HEK293 (cell line): ENCODE data around the gene DENND1A.

Source experiments
- CTCF ChIA-PET: fragments of 350-600 bp; formaldehyde crosslinking; extraction: SDS; loops from one replicate; lab custom pipeline; 2021; ENCODE audit warnings: antibody characterized with exemption; lab: Yijun Ruan, JAX
- POLR2A ChIA-PET: fragments of 300-600 bp; formaldehyde crosslinking; extraction: SDS; loops from one replicate; lab custom pipeline; 2020; ENCODE audit warnings: antibody characterized with exemption, inconsistent platforms; lab: Yijun Ruan, JAX
- H3K27ac ChIP-seq: fragments of 200-500 bp; sonication (Bioruptor generic); 2 replicates; pipeline ENCODE4 v1.5.1; 2014; ENCODE audit warnings: low read depth, low read length, control low read depth, inconsistent platforms; ENCODE audit errors: extremely low read depth
- H3K36me3 ChIP-seq, 2 experiments: fragments of 200-500 bp in 1 of 2; sonication (Bioruptor generic) in 1 of 2; 1 replicate in 1 of 2; 2 replicates in 1 of 2; pipeline ENCODE4 v1.5.1; 2014 to 2017; ENCODE audit warnings: inconsistent platforms in 2 of 2, low read length in 2 of 2; ENCODE audit not compliant: control insufficient read depth in 2 of 2, insufficient read depth in 1 of 2
- H3K4me1 ChIP-seq: fragments of 200-500 bp; sonication (Bioruptor generic); 2 replicates; pipeline ENCODE4 v1.5.1; 2014; ENCODE audit warnings: mild to moderate bottlenecking, low read length, inconsistent platforms; ENCODE audit not compliant: control insufficient read depth, insufficient read depth
- H3K4me3 ChIP-seq: 2 replicates; pipeline ENCODE4 v1.5.1; 2011; ENCODE audit warnings: low read depth, mild to moderate bottlenecking, control low read depth, low read length, moderate library complexity
- H3K9me3 ChIP-seq: fragments of 200-500 bp; sonication (Bioruptor generic); 2 replicates; pipeline ENCODE4 v1.5.1; 2014; ENCODE audit warnings: low read depth, low read length, inconsistent platforms; ENCODE audit not compliant: control insufficient read depth, insufficient read depth
- KLF1 ChIP-seq: fragments of 450-650 bp; formaldehyde crosslinking; IDR thresholded peaks from 2 replicates; pipeline ENCODE4 v1.5.1; 2016; ENCODE audit warnings: missing biosample characterization, missing genetic modification characterization
- KLF7 ChIP-seq: fragments of 450-650 bp; formaldehyde crosslinking; IDR thresholded peaks from 2 replicates; pipeline ENCODE4 v1.5.1; 2016; ENCODE audit warnings: missing biosample characterization, missing genetic modification characterization, borderline replicate concordance
- TRIM28 ChIP-seq: IDR thresholded peaks from 2 replicates; pipeline ENCODE4 v1.6.1; 2011; ENCODE audit warnings: low read length, control low read depth, borderline replicate concordance
- TSHZ1 ChIP-seq: fragments of 450-650 bp; formaldehyde crosslinking; IDR thresholded peaks from 2 replicates; pipeline ENCODE4 v1.5.1; 2016; ENCODE audit warnings: missing biosample characterization, missing genetic modification characterization, borderline replicate concordance
- ZBTB10 ChIP-seq: fragments of 450-650 bp; formaldehyde crosslinking; IDR thresholded peaks from 2 replicates; pipeline ENCODE4 v1.5.1; 2016; ENCODE audit warnings: missing biosample characterization, missing genetic modification characterization
- ZFP37 ChIP-seq: fragments of 450-650 bp; formaldehyde crosslinking; IDR thresholded peaks from 2 replicates; pipeline ENCODE4 v1.5.1; 2016; ENCODE audit warnings: missing biosample characterization, missing genetic modification characterization
- ZNF223 ChIP-seq: fragments of 450-650 bp; formaldehyde crosslinking; IDR thresholded peaks from 2 replicates; pipeline ENCODE4 v1.5.1; 2016; ENCODE audit warnings: missing biosample characterization, missing genetic modification characterization
- ZNF292 ChIP-seq: fragments of 450-650 bp; formaldehyde crosslinking; IDR thresholded peaks from 2 replicates; pipeline ENCODE4 v1.5.1; 2016; ENCODE audit warnings: low read depth, missing biosample characterization, missing genetic modification characterization, borderline replicate concordance
- ZNF433 ChIP-seq: fragments of 450-650 bp; formaldehyde crosslinking; IDR thresholded peaks from 2 replicates; pipeline ENCODE4 v1.5.1; 2016; ENCODE audit warnings: missing biosample characterization, missing genetic modification characterization, low read depth
- ZNF561 ChIP-seq: fragments of 450-650 bp; IDR thresholded peaks from 2 replicates; pipeline ENCODE4 v1.5.1; 2018; ENCODE audit warnings: missing biosample characterization, missing genetic modification characterization, borderline replicate concordance
- ZNF621 ChIP-seq: fragments of 450-650 bp; formaldehyde crosslinking; IDR thresholded peaks from 2 replicates; pipeline ENCODE4 v1.5.1; 2017; ENCODE audit warnings: missing biosample characterization, missing genetic modification characterization
- ZNF701 ChIP-seq: fragments of 450-650 bp; formaldehyde crosslinking; IDR thresholded peaks from 2 replicates; pipeline ENCODE4 v1.5.1; 2016; ENCODE audit warnings: missing biosample characterization, missing genetic modification characterization
- ZSCAN23 ChIP-seq: fragments of 450-650 bp; formaldehyde crosslinking; IDR thresholded peaks from 2 replicates; pipeline ENCODE4 v1.5.1; 2016; ENCODE audit warnings: missing biosample characterization, missing genetic modification characterization
- ZSCAN30 ChIP-seq: fragments of 450-650 bp; IDR thresholded peaks from 2 replicates; pipeline ENCODE4 v1.5.1; 2018; ENCODE audit warnings: missing biosample characterization, mild to moderate bottlenecking, missing genetic modification characterization, moderate library complexity
- TF ChIP-seq, protein P1 (sequence below): fragments of 450-650 bp; formaldehyde crosslinking; IDR thresholded peaks from 2 replicates; pipeline ENCODE4 v1.5.1; 2017; ENCODE audit warnings: missing biosample characterization, missing genetic modification characterization
- TF ChIP-seq, protein P2 (sequence below): fragments of 450-650 bp; formaldehyde crosslinking; IDR thresholded peaks from 2 replicates; pipeline ENCODE4 v1.5.1; 2016; ENCODE audit warnings: missing biosample characterization, missing genetic modification characterization
- TF ChIP-seq, protein P3 (sequence below): fragments of 450-650 bp; formaldehyde crosslinking; IDR thresholded peaks from 2 replicates; pipeline ENCODE4 v1.5.1; 2016; ENCODE audit warnings: missing biosample characterization, missing genetic modification characterization, low read depth

Gene DENND1A

DNA sequence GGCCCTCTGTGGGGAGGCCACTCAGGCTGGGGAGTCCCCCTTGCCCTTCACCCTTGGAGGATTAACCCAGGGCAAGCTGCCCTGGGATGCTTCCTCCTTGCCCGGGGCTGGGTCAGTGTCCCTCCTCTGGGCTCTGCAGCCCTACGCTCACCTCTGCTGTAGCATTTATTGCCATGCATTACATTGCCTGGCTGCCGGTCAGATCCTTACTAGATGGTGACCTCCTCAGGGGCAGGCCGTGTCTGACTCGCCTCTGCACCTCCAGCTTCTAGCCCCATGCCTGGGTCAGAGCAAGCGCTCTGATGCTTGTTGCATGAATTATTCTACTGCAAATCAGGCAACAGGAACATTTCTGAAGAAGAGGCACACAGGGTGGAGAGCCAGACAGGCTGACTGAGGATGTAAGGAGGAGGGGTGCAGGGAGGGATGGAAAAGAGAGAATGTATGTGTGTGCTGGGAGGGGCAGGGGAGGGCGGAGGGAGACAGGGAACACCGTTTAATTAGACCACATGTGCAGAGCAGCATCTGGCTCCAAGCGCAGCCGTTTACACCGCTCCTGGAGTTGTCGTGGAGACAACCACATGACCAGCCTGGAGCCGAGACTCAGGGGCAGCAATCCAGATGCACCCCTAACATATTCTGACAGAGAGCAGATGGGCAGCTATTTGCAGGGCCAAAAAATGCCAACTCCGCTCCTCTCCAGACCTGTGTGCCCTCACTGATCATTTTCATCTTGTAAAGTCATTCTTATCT is 456.9 kb downstream of the DENND1A start:
- CTCF ChIA-PET = interaction anchor here (0.6 kb wide), 1 partner anchor 772 kb away, joined by 3 read pairs; no protein-coding TSS in a partner anchor
- H3K9me3 ChIP-seq = no peaks in the 10 kb centered on the region
- H3K36me3 ChIP-seq = no peaks in the 10 kb centered on the region
- H3K4me1 ChIP-seq = no peaks in the 10 kb centered on the region
- no peak for TF ChIP-seq ZSCAN23 (tag by site-specific recombination)
- TF ChIP-seq, protein P1, sequence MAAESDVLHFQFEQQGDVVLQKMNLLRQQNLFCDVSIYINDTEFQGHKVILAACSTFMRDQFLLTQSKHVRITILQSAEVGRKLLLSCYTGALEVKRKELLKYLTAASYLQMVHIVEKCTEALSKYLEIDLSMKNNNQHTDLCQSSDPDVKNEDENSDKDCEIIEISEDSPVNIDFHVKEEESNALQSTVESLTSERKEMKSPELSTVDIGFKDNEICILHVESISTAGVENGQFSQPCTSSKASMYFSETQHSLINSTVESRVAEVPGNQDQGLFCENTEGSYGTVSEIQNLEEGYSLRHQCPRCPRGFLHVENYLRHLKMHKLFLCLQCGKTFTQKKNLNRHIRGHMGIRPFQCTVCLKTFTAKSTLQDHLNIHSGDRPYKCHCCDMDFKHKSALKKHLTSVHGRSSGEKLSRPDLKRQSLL (tag by site-specific recombination) = peak; percentile 31; the same call in 1 of the 2 replicates
- TF ChIP-seq KLF1 (tag by site-specific recombination) = 0 out of 2 replicates have a peak, but pooled peaks have one; percentile 11
- no peak overlapping the region for H3K4me3 ChIP-seq
- H3K27ac ChIP-seq = no peak overlapping the region
- POLR2A ChIA-PET = interaction anchor here (0.5 kb wide), 1 partner anchor 9 kb away, joined by 3 read pairs; no protein-coding TSS in a partner anchor

DNA sequence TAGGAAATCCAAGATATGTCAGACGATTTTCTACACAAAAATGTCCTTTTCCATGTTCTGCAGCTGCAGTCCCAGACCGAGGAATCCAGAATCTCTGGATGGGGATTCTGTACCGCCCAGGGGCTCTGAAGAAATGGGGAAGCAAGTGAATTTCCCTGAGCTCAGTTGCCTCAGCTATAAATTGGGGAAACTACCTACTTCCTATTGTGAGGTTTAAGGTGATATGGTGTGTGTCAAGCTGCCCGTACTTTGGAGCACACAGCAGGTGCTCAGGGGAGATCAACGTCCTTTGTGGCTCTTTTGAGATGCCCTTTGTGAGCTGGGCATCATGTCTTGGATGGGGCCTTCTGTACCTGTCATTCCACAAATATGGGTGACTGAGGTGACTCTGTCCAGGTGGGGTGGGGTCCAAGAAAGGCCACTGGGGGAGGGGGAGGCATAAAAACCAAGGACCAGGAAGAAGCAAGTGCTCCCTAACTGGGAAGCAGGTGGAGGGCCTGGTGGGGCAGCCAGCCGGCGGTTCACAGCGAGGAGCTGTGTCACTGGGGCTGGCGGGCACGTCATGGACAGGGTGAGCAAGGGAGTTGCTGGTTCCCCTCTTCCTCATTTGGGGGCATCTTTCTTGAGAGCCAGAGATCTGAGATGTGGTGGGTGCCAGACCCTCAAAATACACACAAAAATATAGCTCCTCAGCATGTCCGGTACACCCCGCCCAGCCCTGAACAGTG is 457.9 kb downstream of the DENND1A start:
- ChIA-PET POLR2A (no interaction called here), CTCF (interaction anchor here (0.6 kb wide), 1 partner anchor 771 kb away, joined by 3 read pairs; no protein-coding TSS in a partner anchor)
- no peaks in the 10 kb centered on the region for H3K9me3 ChIP-seq
- H3K4me1 ChIP-seq = no peaks in the 10 kb centered on the region
- H3K36me3 ChIP-seq = no peaks in the 10 kb centered on the region
- no peak for TF ChIP-seq ZFP37 (tag by site-specific recombination)
- TF ChIP-seq ZNF621 (tag by site-specific recombination) = no peak
- TF ChIP-seq ZNF561 (tag by site-specific recombination) = no peak
- no peak for TF ChIP-seq ZBTB10 (tag by site-specific recombination)
- no peak for TF ChIP-seq ZNF292 (tag by site-specific recombination)
- TF ChIP-seq ZNF223 (tag by site-specific recombination) = no peak
- no peak for TF ChIP-seq TRIM28
- TF ChIP-seq, protein P2, sequence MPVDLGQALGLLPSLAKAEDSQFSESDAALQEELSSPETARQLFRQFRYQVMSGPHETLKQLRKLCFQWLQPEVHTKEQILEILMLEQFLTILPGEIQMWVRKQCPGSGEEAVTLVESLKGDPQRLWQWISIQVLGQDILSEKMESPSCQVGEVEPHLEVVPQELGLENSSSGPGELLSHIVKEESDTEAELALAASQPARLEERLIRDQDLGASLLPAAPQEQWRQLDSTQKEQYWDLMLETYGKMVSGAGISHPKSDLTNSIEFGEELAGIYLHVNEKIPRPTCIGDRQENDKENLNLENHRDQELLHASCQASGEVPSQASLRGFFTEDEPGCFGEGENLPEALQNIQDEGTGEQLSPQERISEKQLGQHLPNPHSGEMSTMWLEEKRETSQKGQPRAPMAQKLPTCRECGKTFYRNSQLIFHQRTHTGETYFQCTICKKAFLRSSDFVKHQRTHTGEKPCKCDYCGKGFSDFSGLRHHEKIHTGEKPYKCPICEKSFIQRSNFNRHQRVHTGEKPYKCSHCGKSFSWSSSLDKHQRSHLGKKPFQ (tag by site-specific recombination) = no peak
- H3K27ac ChIP-seq = no peak overlapping the region
- H3K4me3 ChIP-seq = no peak overlapping the region

DNA sequence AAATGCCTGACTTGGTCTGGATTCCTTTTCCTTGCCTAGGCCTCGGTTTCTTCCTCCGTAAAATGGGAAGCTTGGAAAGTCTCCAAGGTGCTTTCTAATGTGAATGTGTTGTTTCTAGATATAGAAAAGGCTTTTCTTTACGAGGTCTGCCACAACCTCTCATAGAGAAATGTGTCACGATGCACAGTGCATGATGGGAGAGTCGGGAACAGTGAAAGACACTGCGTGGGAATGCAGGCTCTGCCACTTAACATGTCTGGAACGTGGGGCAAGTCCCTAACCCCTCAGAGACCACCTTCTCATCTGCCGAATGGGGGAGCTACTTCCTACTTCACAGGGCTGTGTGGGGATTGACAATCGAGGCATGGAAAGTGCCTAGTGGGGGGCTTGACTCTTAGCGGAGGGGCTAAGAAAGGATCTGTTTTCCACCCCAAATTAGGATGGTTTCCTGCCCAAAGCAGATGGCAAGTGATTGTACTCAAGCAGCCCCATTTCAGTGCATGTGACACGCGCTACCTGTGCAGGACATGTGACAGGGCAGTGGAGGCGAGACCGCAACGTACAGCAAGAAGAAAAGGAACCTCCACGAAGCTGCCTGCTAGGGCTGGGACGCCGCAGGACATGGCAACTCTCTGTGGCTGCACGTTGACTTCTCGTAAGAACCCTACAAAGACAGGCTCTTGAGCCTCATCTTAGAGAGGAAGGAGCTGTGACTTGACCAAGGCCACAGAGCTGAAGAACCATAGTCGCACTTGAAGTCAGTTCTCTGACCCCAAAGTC is 458.7 kb downstream of the DENND1A start:
- CTCF ChIA-PET = no interaction called here
- POLR2A ChIA-PET = no interaction called here
- Histone ChIP-seq H3K27ac (no peak overlapping the region), H3K36me3 (no peaks in the 10 kb centered on the region), H3K4me3 (no peak overlapping the region), H3K9me3 (no peaks in the 10 kb centered on the region), H3K4me1 (no peaks in the 10 kb centered on the region)
- TF ChIP-seq ZSCAN30 (tag by site-specific recombination) = no peak
- TF ChIP-seq, protein P3, sequence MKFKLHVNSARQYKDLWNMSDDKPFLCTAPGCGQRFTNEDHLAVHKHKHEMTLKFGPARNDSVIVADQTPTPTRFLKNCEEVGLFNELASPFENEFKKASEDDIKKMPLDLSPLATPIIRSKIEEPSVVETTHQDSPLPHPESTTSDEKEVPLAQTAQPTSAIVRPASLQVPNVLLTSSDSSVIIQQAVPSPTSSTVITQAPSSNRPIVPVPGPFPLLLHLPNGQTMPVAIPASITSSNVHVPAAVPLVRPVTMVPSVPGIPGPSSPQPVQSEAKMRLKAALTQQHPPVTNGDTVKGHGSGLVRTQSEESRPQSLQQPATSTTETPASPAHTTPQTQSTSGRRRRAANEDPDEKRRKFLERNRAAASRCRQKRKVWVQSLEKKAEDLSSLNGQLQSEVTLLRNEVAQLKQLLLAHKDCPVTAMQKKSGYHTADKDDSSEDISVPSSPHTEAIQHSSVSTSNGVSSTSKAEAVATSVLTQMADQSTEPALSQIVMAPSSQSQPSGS = no peak
- no peak for TF ChIP-seq ZNF701
- no peak for TF ChIP-seq ZNF433
- TF ChIP-seq TSHZ1 (tag by site-specific recombination) = no peak
- TF ChIP-seq KLF7 = no peak
